K562 (cell line): ENCODE data around the gene COL15A1. TPM values are rescaled to one million over a fixed set of nuclear protein-coding genes. Genes with fewer than 3 reads are reported as not detected.

Experiments used
- DDX20 ChIP-seq: fragments of 450-650 bp; IDR thresholded peaks from 2 replicates; pipeline ENCODE4 v1.6.1; 2016; ENCODE audit warnings: missing genetic modification characterization, low read depth, mild to moderate bottlenecking, missing compliant biosample characterization, moderate library complexity
- E4F1 ChIP-seq: fragments of 250-450 bp; sonication (Bioruptor Pico); IDR thresholded peaks from 2 replicates; pipeline ENCODE4 v1.5.0; 2021; ENCODE audit warnings: mild to moderate bottlenecking, borderline replicate concordance
- GATA2 ChIP-seq: sonication (generic); formaldehyde crosslinking; IDR thresholded peaks from 2 replicates; pipeline ENCODE4 v1.4.0; 2020; ENCODE audit warnings: mild to moderate bottlenecking, missing genetic modification reagents
- HNRNPL ChIP-seq: fragments of 200-400 bp; formaldehyde crosslinking; IDR thresholded peaks from 2 replicates; pipeline ENCODE4 v1.6.1; 2017; ENCODE audit warnings: low read depth, mild to moderate bottlenecking, low read length
- LEF1 ChIP-seq: fragments of 450-650 bp; IDR thresholded peaks from 2 replicates; pipeline ENCODE4 v1.6.1; 2016; ENCODE audit warnings: mild to moderate bottlenecking
- NRF1 ChIP-seq, 2 experiments: fragments of 450-650 bp; IDR thresholded peaks in 1 of 2; conservative IDR thresholded peaks in 1 of 2; 2 replicates each; pipeline ENCODE4 v1.6.1; 2014; ENCODE audit warnings: mild to moderate bottlenecking in 2 of 2
- SMARCA4 ChIP-seq: fragments of 450-650 bp; IDR thresholded peaks from 2 replicates; pipeline ENCODE4 v1.6.1; 2016
- SMARCC2 ChIP-seq: fragments of 450-650 bp; IDR thresholded peaks from 2 replicates; pipeline ENCODE4 v1.6.1; 2017; ENCODE audit warnings: antibody characterized with exemption, moderate library complexity, mild to moderate bottlenecking, low read depth
- SPI1 ChIP-seq: IDR thresholded peaks from 2 replicates; pipeline ENCODE4 v1.6.1; 2011; ENCODE audit warnings: low read depth, low read length, control low read depth, borderline replicate concordance
- SRSF1 ChIP-seq: fragments of 200-400 bp; formaldehyde crosslinking; IDR thresholded peaks from 2 replicates; pipeline ENCODE4 v1.6.1; 2017; ENCODE audit warnings: mild to moderate bottlenecking, low read depth, low read length, moderate library complexity
- ZNF121 ChIP-seq: sonication (generic); formaldehyde crosslinking; conservative IDR thresholded peaks from 2 replicates; pipeline ENCODE4 v1.8.0; 2022; ENCODE audit warnings: missing genetic modification reagents
- ZNF239 ChIP-seq: fragments of 250-450 bp; sonication (Bioruptor Pico); IDR thresholded peaks from 2 replicates; pipeline ENCODE4 v1.4.0; 2020; ENCODE audit warnings: mild to moderate bottlenecking
- ZNF436 ChIP-seq: fragments of 250-450, 450-650 bp; sonication (Bioruptor Pico); formaldehyde crosslinking; IDR thresholded peaks from 2 replicates; pipeline ENCODE4 v1.7.0; 2020; ENCODE audit warnings: mild to moderate bottlenecking
- ZNF444 ChIP-seq: fragments of 250-450 bp; sonication (Bioruptor Pico); IDR thresholded peaks from 2 replicates; pipeline ENCODE4 v1.4.0; 2020; ENCODE audit warnings: mild to moderate bottlenecking, moderate library complexity
- ZNF77 ChIP-seq: fragments of 250-450 bp; sonication (Bioruptor Pico); IDR thresholded peaks from 2 replicates; pipeline ENCODE4 v1.5.0; 2020
- ZZZ3 ChIP-seq: fragments of 450-650 bp; IDR thresholded peaks from 2 replicates; pipeline ENCODE4 v1.6.1; 2016; ENCODE audit warnings: antibody characterized with exemption, mild to moderate bottlenecking, moderate library complexity
- polyA plus RNA-seq, 8 experiments: library from polyadenylated mRNA; depleted of rRNA in 4 of 8; stranded (reverse) in 5 of 8; unstranded in 3 of 8; fragments of >200 nt; fragmentation: Nextera tagmentation in 2 of 8; fragmentation: Illumina TruSeq in 1 of 8; extraction: Ambion mirVana in 2 of 8; extraction: Trizol in 1 of 8; gene quantifications; 2 replicates each; pipeline versions ENCODE4 v1.2.1 to v1.2.3, GENCODE V29; 2011 to 2014; ENCODE audit warnings: inconsistent platforms in 1 of 8, missing spikeins in 1 of 8
- total RNA-seq, 7 experiments: library from RNA; depleted of rRNA in 6 of 7; stranded (reverse); fragments of >200 nt in 6 of 7; fragmentation: Illumina TruSeq in 2 of 7; extraction: Trizol in 2 of 7; gene quantifications; 2 replicates each; pipeline versions ENCODE4 v1.2.1 to v1.2.3, GENCODE V29; 2011 to 2021; ENCODE audit warnings: low replicate concordance in 1 of 7
- TF ChIP-seq, protein P1 (sequence below): fragments of 450-650 bp; IDR thresholded peaks from 2 replicates; pipeline ENCODE4 v1.6.1; 2016
- TF ChIP-seq, protein P2 (sequence below): sonication (generic); formaldehyde crosslinking; IDR thresholded peaks from 2 replicates; pipeline ENCODE4 v1.8.0; 2022; ENCODE audit warnings: mild to moderate bottlenecking, missing genetic modification reagents
- TF ChIP-seq, protein P3 (sequence below): fragments of 250-450 bp; sonication (Bioruptor Pico); IDR thresholded peaks from 2 replicates; pipeline ENCODE4 v1.5.0; 2020; ENCODE audit warnings: mild to moderate bottlenecking

COL15A1 gene
- total and polyA plus RNA-seq, 9 of the 15 experiments (the other 6 are each of a cell fraction or from before 2014, with no cell fraction given) = 0.46 to 5.1 (median 2.6) TPM

- TF ChIP-seq ZNF436 (CRISPR knock-in tag) (no peak), ZNF239 (CRISPR knock-in tag) (peak; percentile 68), HNRNPL (no peak; the same call in 1 of the 2 replicates), SRSF1 (no peak), SPI1 (0 out of 2 replicates have a peak, but pooled peaks have one; percentile 18), NRF1 (conservative IDR thresholded peaks at IDR 0.05 in 1 of 2, IDR thresholded peaks at IDR 0.05 in 1 of 2) (no peak; a peak in 1 of 4 replicates), ZNF121 (CRISPR knock-in tag) (no peak), ZNF444 (CRISPR knock-in tag) (peak; percentile 74; the same call in 1 of the 2 replicates), E4F1 (CRISPR knock-in tag) (peak; percentile 23; the same call in 1 of the 2 replicates), LEF1 (no peak; the same call in 1 of the 2 replicates), ZNF77 (CRISPR knock-in tag) (no peak), DDX20 (tag) (peak; percentile 74), SMARCA4 (no peak), ZZZ3 (no peak), GATA2 (CRISPR knock-in tag) (no peak), SMARCC2 (no peak)
- TF ChIP-seq, protein P1, sequence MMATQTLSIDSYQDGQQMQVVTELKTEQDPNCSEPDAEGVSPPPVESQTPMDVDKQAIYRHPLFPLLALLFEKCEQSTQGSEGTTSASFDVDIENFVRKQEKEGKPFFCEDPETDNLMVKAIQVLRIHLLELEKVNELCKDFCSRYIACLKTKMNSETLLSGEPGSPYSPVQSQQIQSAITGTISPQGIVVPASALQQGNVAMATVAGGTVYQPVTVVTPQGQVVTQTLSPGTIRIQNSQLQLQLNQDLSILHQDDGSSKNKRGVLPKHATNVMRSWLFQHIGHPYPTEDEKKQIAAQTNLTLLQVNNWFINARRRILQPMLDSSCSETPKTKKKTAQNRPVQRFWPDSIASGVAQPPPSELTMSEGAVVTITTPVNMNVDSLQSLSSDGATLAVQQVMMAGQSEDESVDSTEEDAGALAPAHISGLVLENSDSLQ = no peak; the same call in 1 of the 2 replicates
- TF ChIP-seq, protein P2, sequence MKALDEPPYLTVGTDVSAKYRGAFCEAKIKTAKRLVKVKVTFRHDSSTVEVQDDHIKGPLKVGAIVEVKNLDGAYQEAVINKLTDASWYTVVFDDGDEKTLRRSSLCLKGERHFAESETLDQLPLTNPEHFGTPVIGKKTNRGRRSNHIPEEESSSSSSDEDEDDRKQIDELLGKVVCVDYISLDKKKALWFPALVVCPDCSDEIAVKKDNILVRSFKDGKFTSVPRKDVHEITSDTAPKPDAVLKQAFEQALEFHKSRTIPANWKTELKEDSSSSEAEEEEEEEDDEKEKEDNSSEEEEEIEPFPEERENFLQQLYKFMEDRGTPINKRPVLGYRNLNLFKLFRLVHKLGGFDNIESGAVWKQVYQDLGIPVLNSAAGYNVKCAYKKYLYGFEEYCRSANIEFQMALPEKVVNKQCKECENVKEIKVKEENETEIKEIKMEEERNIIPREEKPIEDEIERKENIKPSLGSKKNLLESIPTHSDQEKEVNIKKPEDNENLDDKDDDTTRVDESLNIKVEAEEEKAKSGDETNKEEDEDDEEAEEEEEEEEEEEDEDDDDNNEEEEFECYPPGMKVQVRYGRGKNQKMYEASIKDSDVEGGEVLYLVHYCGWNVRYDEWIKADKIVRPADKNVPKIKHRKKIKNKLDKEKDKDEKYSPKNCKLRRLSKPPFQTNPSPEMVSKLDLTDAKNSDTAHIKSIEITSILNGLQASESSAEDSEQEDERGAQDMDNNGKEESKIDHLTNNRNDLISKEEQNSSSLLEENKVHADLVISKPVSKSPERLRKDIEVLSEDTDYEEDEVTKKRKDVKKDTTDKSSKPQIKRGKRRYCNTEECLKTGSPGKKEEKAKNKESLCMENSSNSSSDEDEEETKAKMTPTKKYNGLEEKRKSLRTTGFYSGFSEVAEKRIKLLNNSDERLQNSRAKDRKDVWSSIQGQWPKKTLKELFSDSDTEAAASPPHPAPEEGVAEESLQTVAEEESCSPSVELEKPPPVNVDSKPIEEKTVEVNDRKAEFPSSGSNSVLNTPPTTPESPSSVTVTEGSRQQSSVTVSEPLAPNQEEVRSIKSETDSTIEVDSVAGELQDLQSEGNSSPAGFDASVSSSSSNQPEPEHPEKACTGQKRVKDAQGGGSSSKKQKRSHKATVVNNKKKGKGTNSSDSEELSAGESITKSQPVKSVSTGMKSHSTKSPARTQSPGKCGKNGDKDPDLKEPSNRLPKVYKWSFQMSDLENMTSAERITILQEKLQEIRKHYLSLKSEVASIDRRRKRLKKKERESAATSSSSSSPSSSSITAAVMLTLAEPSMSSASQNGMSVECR (CRISPR knock-in tag) = peak; percentile 27; the same call in 1 of the 2 replicates
- TF ChIP-seq, protein P3, sequence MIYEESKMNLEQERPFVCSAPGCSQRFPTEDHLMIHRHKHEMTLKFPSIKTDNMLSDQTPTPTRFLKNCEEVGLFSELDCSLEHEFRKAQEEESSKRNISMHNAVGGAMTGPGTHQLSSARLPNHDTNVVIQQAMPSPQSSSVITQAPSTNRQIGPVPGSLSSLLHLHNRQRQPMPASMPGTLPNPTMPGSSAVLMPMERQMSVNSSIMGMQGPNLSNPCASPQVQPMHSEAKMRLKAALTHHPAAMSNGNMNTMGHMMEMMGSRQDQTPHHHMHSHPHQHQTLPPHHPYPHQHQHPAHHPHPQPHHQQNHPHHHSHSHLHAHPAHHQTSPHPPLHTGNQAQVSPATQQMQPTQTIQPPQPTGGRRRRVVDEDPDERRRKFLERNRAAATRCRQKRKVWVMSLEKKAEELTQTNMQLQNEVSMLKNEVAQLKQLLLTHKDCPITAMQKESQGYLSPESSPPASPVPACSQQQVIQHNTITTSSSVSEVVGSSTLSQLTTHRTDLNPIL (CRISPR knock-in tag) = peak; percentile 64
These were observed 130.5 kb downstream of the COL15A1 start (continued) for GRCh38 chr9:99073985-99074901.
